Smooth muscle cell of the brain vasculature (primary cell): ENCODE results near the gene GPR37.

ENCODE experiments used
- DNase-seq: peaks from one replicate; pipeline ENCODE4 v3.0.0-alpha.2; 2012; ENCODE audit warnings: low read depth, low spot score

GPR37 gene

DNA sequence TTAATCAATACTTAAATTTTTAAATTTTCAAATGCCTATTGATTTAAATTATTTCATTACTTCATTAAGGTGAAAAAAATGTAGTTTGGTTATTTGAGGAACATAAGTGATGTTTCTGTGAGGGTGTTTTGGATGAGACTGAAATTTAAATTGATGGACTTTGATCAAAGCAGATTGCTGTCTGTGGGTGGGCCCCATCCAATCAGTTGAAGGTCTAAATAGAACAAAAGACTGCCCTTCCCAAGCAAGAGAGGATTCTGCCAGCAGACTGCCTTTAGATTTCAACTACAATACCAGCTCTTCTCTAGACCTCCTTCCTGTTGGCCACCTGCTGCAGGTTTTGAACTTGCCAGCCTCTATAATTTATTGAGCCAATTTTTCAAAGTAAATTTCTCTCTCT is 14.5 kb upstream of the GPR37 start:
- DNase-seq = no peak

- DNase-seq = no peak
Measured at GRCh38 chr7:124779620-124780019, 14.0 kb upstream of the GPR37 start.

DNA sequence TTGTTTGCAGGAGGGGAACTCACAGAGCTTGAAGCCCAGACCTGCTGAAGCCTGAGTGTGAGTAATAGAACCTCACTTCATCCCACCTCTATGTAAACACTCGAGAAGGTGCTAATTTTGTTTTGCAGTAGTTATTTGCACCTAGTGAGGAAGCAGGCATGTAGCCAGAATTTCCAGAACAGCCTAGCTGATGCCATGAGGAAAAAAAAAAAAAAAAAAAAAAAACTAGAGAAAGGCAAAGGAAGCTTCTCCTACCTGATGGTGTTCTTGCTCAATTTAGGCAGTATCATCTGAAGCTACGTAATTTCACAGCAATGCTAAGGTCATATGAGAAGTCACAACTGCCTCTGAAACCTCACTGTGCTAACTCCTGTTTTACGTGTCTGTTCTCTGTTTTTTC is 13.6 kb upstream of the GPR37 start:
- no peak for DNase-seq

DNA sequence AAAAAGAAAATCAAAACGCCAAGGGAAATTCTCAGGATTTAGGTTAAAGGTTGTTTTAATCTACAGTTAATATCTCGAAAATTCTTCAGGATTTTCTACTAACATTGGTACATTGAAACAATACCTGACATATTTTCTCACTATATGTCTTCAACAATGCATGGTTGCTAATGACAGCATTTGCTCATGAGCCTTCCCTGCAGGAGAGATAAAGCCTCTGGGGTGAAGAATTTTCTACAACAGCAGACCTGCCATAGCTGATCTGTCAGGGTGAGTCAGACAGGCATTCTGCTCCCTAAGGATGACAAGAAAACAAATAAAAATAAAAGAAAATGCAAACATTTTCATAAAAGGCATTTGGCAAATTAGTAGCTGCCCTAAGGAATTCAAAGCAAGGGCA is 11.7 kb upstream of the GPR37 start:
- no peak for DNase-seq

- DNase-seq = no peak
Measured at GRCh38 chr7:124776153-124776552, 10.6 kb upstream of the GPR37 start.

DNA sequence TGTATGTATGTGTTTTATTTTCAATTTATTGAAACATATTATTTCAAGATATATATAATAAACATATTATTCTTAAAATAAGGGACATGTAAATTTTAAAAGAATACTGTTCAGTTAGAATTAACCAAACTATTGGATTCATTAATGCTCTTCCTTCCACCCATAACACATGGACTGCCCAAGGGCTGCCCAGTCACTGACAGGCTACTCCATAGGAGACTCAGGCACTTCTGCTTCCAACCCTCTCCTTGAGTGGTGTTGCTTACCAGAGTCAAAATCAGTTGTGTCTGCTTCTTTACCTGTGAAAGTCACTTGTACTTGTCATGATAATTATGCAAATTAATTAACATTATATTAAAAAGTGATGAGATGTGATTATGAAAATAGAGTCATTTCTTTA is 9.8 kb upstream of the GPR37 start:
- DNase-seq = no peak

DNA sequence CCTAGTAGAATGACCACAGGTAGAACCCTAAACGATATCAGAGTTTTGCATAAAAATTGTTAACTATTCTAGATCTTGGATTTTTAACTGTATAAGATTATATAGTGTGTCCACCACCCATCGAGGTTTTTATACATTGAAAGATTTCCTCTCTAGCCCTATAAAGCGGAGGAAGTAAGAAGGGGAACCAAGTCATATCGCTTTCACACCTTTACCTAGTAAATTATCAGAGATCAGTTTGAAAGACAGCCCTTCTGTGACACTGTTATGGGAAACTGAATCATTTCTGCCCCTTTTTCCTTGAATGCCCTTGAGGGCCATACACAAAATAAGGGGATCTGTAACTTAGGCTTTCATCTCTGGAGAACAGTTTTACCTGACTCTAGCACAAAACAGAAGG is 8.3 kb upstream of the GPR37 start:
- DNase-seq = no peak

GRCh38 chr7:124773339-124773738 is 7.7 kb upstream of the GPR37 start:
- DNase-seq = no peak

DNA sequence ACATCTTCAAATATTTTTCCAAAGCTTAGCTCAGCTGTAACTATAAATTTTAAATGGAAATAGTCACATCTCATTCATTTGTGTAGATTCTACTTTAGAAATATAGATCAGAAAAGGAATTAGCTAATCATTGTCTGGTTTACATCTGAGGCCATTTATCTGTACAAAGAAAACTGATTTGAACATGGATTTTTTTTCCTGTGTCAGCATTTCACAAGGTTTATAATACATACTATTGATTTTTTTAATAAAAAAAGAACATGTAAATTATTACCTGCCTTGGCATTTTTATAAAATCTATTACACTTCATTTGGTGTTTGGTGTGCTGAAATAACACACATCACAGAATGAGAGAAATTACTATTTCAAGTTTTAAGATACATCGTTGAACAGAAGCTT is 3.5 kb upstream of the GPR37 start:
- DNase-seq = no peak

DNA sequence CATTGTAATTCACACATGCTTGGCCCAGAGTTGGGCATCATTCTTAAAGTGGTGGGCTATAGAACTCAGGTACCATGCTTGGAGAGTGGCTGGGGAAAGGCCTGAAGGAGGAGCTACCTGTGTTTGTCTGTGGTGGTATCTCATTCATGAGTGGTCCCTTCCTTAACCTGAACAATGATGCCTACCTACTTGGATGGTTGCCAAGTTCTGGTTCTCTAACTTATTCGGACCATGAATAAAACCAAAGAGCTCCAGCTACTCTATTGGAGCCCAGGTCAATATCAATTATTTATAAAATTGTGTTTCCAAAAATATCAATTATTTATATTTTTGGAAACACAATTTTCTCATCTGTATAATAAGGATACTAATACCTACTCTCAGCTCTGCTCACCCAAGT is 2.9 kb upstream of the GPR37 start:
- no peak for DNase-seq

GRCh38 chr7:124764847-124765400 is 668 bp downstream of the GPR37 start:
- no peak for DNase-seq

GRCh38 chr7:124764051-124764846 is 1.3 kb downstream of the GPR37 start:
- no peak for DNase-seq

DNA sequence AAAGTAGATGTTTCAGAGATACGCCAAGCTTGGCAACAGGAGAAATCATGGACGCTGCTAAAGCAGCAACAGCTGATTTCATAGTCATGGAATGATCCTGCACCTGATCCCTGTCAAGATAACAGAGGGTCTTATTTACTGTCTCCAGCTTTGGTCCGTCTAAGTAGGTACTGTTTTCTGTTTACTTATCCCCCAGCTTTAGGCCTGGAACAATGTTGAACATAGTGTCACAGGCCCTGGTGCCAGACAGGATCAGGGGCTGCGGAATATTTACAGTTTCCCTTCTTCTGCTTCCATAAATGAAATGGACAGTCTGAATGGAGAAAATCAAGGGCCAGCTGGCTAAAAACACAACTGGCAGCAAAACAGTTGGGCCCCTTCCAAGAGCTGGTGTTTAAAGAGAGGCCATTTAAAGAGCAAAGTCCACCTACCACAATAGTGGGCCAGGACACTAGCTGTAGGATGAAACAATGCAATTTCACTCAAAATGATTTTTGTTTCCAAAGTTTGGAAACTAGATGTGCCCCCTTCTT is 2.9 kb downstream of the GPR37 start:
- no peak for DNase-seq

DNA sequence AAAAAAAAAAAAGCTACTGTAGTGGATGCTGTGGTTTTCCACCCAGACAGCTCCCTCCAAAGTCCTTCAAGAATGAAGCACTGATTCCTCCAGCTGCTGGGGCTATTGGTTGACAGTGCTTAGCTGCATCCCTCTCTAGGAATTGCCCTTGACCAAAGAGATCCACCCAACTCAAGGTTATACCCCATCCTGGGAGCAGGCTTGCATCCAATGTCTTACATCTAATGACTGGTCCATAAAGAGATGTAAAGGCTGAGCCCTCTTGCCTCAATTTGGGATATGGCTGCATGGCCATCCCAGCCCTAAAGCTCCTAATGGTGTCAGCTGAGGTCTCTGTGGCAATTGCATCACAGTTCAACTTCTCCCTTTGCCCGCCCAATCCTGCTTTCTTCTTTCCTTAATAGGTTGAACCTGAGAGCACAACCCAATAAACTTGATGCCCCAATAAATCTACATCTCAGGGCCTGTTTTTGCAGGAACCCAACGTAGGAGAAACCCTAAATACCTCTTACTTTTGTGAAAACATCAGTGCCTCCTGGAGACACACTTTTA is 4.4 kb downstream of the GPR37 start:
- no peak for DNase-seq

DNA sequence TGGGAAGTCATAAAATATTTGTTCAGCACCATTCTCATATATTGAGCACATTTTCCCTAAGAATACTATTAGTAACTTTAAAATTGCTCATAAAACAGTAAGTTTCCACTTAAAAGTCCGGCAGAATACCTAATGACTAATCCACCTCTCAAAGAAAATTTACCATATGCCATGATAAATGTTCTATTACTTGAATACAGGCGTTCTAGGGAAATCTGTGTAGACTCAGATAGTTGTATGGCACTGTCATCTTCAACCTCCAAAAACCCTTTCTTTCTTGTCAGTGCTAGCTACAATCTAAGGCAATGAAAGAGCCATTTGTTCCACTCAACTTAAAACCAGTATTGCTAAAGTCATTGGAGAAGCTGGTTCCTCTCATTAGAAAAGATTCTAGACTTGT is 7.3 kb downstream of the GPR37 start:
- no peak for DNase-seq

- DNase-seq = no peak
Measured at GRCh38 chr7:124754576-124755268, 10.9 kb downstream of the GPR37 start.

DNA sequence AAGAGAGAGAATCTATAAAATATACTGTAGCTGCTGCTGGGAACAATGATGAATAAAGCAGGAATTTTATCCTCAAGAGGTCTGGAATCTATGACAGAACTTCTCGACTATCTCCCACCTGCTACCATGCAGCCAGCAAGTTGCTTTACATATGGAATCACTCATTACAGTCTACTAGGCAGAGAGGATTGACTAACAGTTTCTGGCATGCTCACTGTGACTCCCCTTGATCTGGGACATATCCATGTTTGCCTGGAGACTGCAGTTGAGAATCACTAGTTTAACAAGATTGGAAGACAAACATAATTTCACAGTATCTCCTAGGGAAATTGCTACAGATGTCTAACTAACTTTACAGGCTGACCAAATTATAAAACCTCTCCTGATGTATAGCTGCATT is 13.3 kb downstream of the GPR37 start:
- DNase-seq = no peak

- no peak for DNase-seq
Measured at GRCh38 chr7:124751027-124751426, 14.6 kb downstream of the GPR37 start.

DNA sequence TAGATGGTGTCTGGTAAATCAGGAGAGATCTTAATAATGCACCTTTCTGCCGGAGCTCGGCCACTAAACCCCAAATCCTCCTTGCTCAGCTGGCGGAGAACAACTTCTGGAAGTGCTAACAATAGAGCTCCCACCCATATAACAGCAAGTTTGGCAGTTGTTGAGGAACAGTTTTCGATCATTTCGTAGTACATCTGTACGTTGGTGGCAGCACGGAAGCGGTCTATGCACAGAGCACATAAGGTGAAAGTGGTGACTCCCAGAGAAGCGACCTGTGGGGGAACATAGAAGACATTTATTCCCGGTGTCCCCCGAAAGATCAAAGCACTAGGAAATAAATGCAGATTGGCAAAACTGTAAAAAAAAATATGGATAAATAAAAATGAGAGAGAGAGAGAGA is 18.5 kb downstream of the GPR37 start:
- DNase-seq = no peak

GRCh38 chr7:124738639-124739038 is 27.0 kb downstream of the GPR37 start:
- no peak for DNase-seq

DNA sequence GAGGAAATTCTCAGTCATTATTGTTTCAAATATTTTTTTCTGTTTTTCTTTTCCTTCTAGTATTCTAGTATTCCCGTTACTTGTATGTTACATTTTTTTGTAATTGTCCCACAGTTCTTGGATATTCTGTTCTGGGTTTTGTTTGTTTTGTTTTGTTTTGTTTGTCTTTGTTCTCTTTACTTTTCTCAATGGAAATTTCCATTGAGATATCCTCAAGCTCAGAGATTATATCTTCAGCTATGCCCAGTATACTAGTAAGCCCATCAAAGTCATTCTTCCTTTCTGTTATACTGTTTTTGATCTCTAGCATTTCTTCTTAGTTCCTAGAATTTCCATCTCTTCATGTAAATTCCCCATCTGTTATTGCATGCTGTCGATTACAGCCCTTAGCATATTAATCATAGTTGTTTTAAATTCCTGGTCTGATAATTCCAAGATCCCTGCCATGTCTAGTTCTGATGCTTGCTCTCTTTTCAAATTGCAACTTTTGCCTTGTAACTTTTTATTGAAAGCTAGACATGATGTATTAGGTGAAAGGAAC is 27.8 kb downstream of the GPR37 start:
- DNase-seq = no peak

DNA sequence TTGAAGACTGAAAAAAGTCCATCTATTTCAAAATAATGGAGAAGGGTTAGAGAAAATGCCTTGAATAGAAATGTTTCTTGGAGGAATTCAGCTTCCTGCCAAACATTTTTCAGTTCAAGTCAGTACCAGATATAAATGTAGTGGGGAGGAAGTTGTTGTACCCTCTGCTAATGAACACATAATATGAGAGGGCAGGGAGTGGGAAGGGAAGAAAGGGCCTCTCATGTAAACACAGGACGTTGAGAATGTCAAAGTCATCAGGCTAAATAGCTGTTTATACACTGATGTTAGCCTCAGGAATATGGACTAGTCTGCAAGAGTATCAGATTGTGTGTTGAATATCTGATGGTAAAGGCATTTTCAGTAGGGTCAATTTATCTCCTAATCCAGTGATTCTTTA is 37.0 kb downstream of the GPR37 start:
- DNase-seq = no peak
